Activated CD4-positive, alpha-beta T cell treated with anti-CD3 and anti-CD28 coated beads for 36 hours (primary cell): Measurements from ENCODE around the gene KRTAP2-3. TPM values are rescaled to one million over a fixed set of nuclear protein-coding genes. Genes with fewer than 3 reads are reported as not detected.

Experiments
- total RNA-seq, 2 experiments: library from RNA; stranded (reverse); gene quantifications; one replicate each; pipeline ENCODE4 v1.2.3, GENCODE V29; 2021

The KRTAP2-3 gene
- total RNA-seq, 2 experiments from 2014 or later = not detected

Other genes starting within 250 kb of the KRTAP2-3 start
- 10 to 100 TPM; 20.2 to 35.9 TPM for gene KRT10, start 237.5 kb downstream of the KRTAP2-3 start, total RNA-seq
- not detected for gene KRT12, start 192.9 kb downstream of the KRTAP2-3 start, total RNA-seq
- gene KRT20, start 174.9 kb downstream of the KRTAP2-3 start, total RNA-seq = not detected
- not detected for gene KRT23, start 122.5 kb downstream of the KRTAP2-3 start, total RNA-seq
- gene KRT39, start 93.2 kb downstream of the KRTAP2-3 start, total RNA-seq = not detected
- gene KRT40, start 75.8 kb downstream of the KRTAP2-3 start, total RNA-seq = not detected
- gene KRTAP3-3, start 66.0 kb downstream of the KRTAP2-3 start, total RNA-seq = not detected
- not detected for gene KRTAP3-2, start 60.2 kb downstream of the KRTAP2-3 start, total RNA-seq
- gene KRTAP3-1, start 51.0 kb downstream of the KRTAP2-3 start, total RNA-seq = not detected
- gene KRTAP1-5, start 32.9 kb downstream of the KRTAP2-3 start, total RNA-seq = not detected
- not detected for gene KRTAP1-4, start 29.9 kb downstream of the KRTAP2-3 start, total RNA-seq
- not detected for gene KRTAP1-3, start 25.2 kb downstream of the KRTAP2-3 start, total RNA-seq
- gene KRTAP1-1, start 18.7 kb downstream of the KRTAP2-3 start, total RNA-seq = not detected
- not detected for gene KRTAP2-1, start 12.8 kb downstream of the KRTAP2-3 start, total RNA-seq
- gene KRTAP2-2, start 4.9 kb downstream of the KRTAP2-3 start, total RNA-seq = not detected
- gene KRTAP2-4, start 5.8 kb upstream of the KRTAP2-3 start, total RNA-seq = not detected
- gene KRTAP4-7, start 24.0 kb upstream of the KRTAP2-3 start, total RNA-seq = not detected
- not detected for gene KRTAP4-8, start 38.0 kb upstream of the KRTAP2-3 start, total RNA-seq
- gene KRTAP4-16, start 42.1 kb upstream of the KRTAP2-3 start, total RNA-seq = not detected
- gene KRTAP4-9, start 45.3 kb upstream of the KRTAP2-3 start, total RNA-seq = not detected
- not detected for gene KRTAP4-11, start 58.3 kb upstream of the KRTAP2-3 start, total RNA-seq
- gene KRTAP4-12, start 64.1 kb upstream of the KRTAP2-3 start, total RNA-seq = not detected
- not detected for gene KRTAP4-6, start 80.4 kb upstream of the KRTAP2-3 start, total RNA-seq
- not detected for gene KRTAP4-5, start 89.7 kb upstream of the KRTAP2-3 start, total RNA-seq
- not detected for gene KRTAP4-4, start 100.6 kb upstream of the KRTAP2-3 start, total RNA-seq
- not detected for gene KRTAP4-3, start 108.1 kb upstream of the KRTAP2-3 start, total RNA-seq
- not detected for gene KRTAP4-2, start 118.1 kb upstream of the KRTAP2-3 start, total RNA-seq
- not detected for gene KRTAP4-1, start 124.8 kb upstream of the KRTAP2-3 start, total RNA-seq
- gene KRTAP9-1, start 129.8 kb upstream of the KRTAP2-3 start, total RNA-seq = not detected
- not detected for gene KRTAP9-2, start 166.5 kb upstream of the KRTAP2-3 start, total RNA-seq
- gene KRTAP9-3, start 172.3 kb upstream of the KRTAP2-3 start, total RNA-seq = not detected
- not detected for gene KRTAP9-8, start 177.9 kb upstream of the KRTAP2-3 start, total RNA-seq
- not detected for gene KRTAP9-4, start 189.6 kb upstream of the KRTAP2-3 start, total RNA-seq
- gene KRTAP9-9, start 195.3 kb upstream of the KRTAP2-3 start, total RNA-seq = not detected
- not detected for gene KRTAP9-6, start 205.3 kb upstream of the KRTAP2-3 start, total RNA-seq
- not detected for gene KRTAP9-7, start 215.6 kb upstream of the KRTAP2-3 start, total RNA-seq
- gene KRTAP29-1, start 242.7 kb upstream of the KRTAP2-3 start, total RNA-seq = not detected
- gene KRTAP16-1, start 249.2 kb upstream of the KRTAP2-3 start, total RNA-seq = not detected